CD1c-positive myeloid dendritic cell (primary cell): Measurements from ENCODE around the gene ZCWPW2.

Source experiments
- DNase-seq: peaks from one replicate; pipeline ENCODE4 v3.0.0-alpha.2; 2016; ENCODE audit errors: extremely low spot score

Gene ZCWPW2

GRCh38 chr3:28575100-28575745, 226.7 kb downstream of the ZCWPW2 start:
- DNase-seq = no peak
